WTC11 (cell line): ENCODE measurements around the gene ELN. TPM values are rescaled to one million over a fixed set of nuclear protein-coding genes. Genes with fewer than 3 reads are reported as not detected.

Experiments
- ATAC-seq: fragments of 200-7000 bp; cut with Tn5 transposase; 2 replicates; pipeline ENCODE4 v1.10.0; 2021; ENCODE audit warnings: mild to moderate bottlenecking, moderate library complexity
- CTCF ChIA-PET: fragments of 300-600 bp; sonication (Branson Sonifier 250); formaldehyde crosslinking; loops from one replicate; lab custom pipeline; 2021; ENCODE audit warnings: antibody characterized with exemption; lab: Charles Lee
- POLR2A ChIA-PET: fragments of 350-600 bp; sonication (Branson Sonifier 250); formaldehyde crosslinking; loops from one replicate; lab custom pipeline; 2021; ENCODE audit warnings: antibody characterized with exemption; lab: Charles Lee
- DNase-seq: peaks from one replicate; pipeline ENCODE4 v3.0.0; 2021; ENCODE audit warnings: low spot score
- H3K27ac Mint-ChIP-seq: 2 replicates; pipeline ENCODE4 v1.8.0; 2021; ENCODE audit warnings: mixed read lengths
- H3K27me3 Mint-ChIP-seq: 2 replicates; pipeline ENCODE4 v1.8.0; 2021; ENCODE audit warnings: low read depth, mild to moderate bottlenecking, moderate library complexity, mixed read lengths
- H3K36me3 Mint-ChIP-seq: 2 replicates; pipeline ENCODE4 v1.8.0; 2021; ENCODE audit warnings: mixed read lengths
- H3K4me1 Mint-ChIP-seq: 2 replicates; pipeline ENCODE4 v1.8.0; 2022; ENCODE audit warnings: mixed read lengths
- H3K4me3 Mint-ChIP-seq: 2 replicates; pipeline ENCODE4 v1.8.0; 2021; ENCODE audit warnings: mild to moderate bottlenecking, moderate library complexity, mixed read lengths
- H3K9me3 Mint-ChIP-seq: 2 replicates; pipeline ENCODE4 v1.8.0; 2021; ENCODE audit warnings: mixed read lengths
- CBFB ChIP-seq: sonication (generic); formaldehyde crosslinking; IDR thresholded peaks from 2 replicates; pipeline ENCODE4 v1.8.1; 2022; ENCODE audit warnings: mild to moderate bottlenecking, low read depth, missing genetic modification reagents
- CREM ChIP-seq: sonication (generic); formaldehyde crosslinking; IDR thresholded peaks from 2 replicates; pipeline ENCODE4 v1.8.1; 2022; ENCODE audit warnings: mild to moderate bottlenecking, missing genetic modification reagents, moderate library complexity
- CTCF ChIP-seq: fragments of 200-600 bp; IDR thresholded peaks from 2 replicates; pipeline ENCODE4 v1.8.0; 2022; ENCODE audit warnings: antibody characterized with exemption
- ELF4 ChIP-seq: sonication (generic); formaldehyde crosslinking; IDR thresholded peaks from 2 replicates; pipeline ENCODE4 v1.8.1; 2022; ENCODE audit warnings: low read depth, mild to moderate bottlenecking, moderate library complexity, missing genetic modification reagents
- EMX1 ChIP-seq: fragments of 250-450 bp; sonication (Bioruptor Pico); IDR thresholded peaks from 2 replicates; pipeline ENCODE4 v1.8.0; 2021; ENCODE audit warnings: mild to moderate bottlenecking
- ETV6 ChIP-seq: sonication (generic); formaldehyde crosslinking; IDR thresholded peaks from 2 replicates; pipeline ENCODE4 v1.8.1; 2022; ENCODE audit warnings: mild to moderate bottlenecking, missing genetic modification reagents
- MXD4 ChIP-seq: fragments of 250-450 bp; sonication (Bioruptor Pico); IDR thresholded peaks from 2 replicates; pipeline ENCODE4 v1.8.0; 2021; ENCODE audit warnings: mild to moderate bottlenecking, moderate library complexity, borderline replicate concordance
- NFYB ChIP-seq: sonication (generic); formaldehyde crosslinking; conservative IDR thresholded peaks from 2 replicates; pipeline ENCODE4 v1.8.0; 2022; ENCODE audit warnings: low read depth, missing genetic modification reagents
- RELA ChIP-seq: sonication (generic); formaldehyde crosslinking; IDR thresholded peaks from 2 replicates; pipeline ENCODE4 v1.8.1; 2022; ENCODE audit warnings: missing genetic modification reagents, mild to moderate bottlenecking, borderline replicate concordance
- SOX15 ChIP-seq: fragments of 250-450 bp; sonication (Bioruptor Pico); IDR thresholded peaks from 2 replicates; pipeline ENCODE4 v1.9.0; 2021; ENCODE audit warnings: mild to moderate bottlenecking
- TEAD4 ChIP-seq: sonication (generic); formaldehyde crosslinking; IDR thresholded peaks from 2 replicates; pipeline ENCODE4 v1.8.0; 2022; ENCODE audit warnings: mild to moderate bottlenecking, missing genetic modification reagents
- ZBTB43 ChIP-seq: sonication (generic); formaldehyde crosslinking; IDR thresholded peaks from 2 replicates; pipeline ENCODE4 v1.8.1; 2023; ENCODE audit warnings: mild to moderate bottlenecking, missing genetic modification reagents
- ZNF281 ChIP-seq: sonication (generic); formaldehyde crosslinking; IDR thresholded peaks from 2 replicates; pipeline ENCODE4 v1.8.0; 2023; ENCODE audit warnings: mild to moderate bottlenecking, missing genetic modification reagents
- ZNF317 ChIP-seq: sonication (generic); formaldehyde crosslinking; IDR thresholded peaks from 2 replicates; pipeline ENCODE4 v1.8.1; 2023; ENCODE audit warnings: low read depth, mild to moderate bottlenecking, moderate library complexity, missing genetic modification reagents, borderline replicate concordance
- ZNF423 ChIP-seq: fragments of 250-450 bp; sonication (Bioruptor Pico); IDR thresholded peaks from 2 replicates; pipeline ENCODE4 v2.1.2; 2022; ENCODE audit warnings: mild to moderate bottlenecking, moderate library complexity
- ZNF532 ChIP-seq: fragments of 250-450 bp; sonication (Bioruptor Pico); IDR thresholded peaks from 2 replicates; pipeline ENCODE4 v1.9.0; 2021; ENCODE audit warnings: mild to moderate bottlenecking, borderline replicate concordance
- total RNA-seq: library from RNA; stranded (reverse); gene quantifications from 3 replicates; pipeline ENCODE4 v1.2.3, GENCODE V29; 2021
- TF ChIP-seq, protein P1 (sequence below): fragments of 250-450 bp; sonication (Bioruptor Pico); IDR thresholded peaks from 2 replicates; pipeline ENCODE4 v1.9.0; 2021; ENCODE audit warnings: mild to moderate bottlenecking
- TF ChIP-seq, protein P2 (sequence below): sonication (generic); formaldehyde crosslinking; IDR thresholded peaks from 2 replicates; pipeline ENCODE4 v1.8.1; 2023; ENCODE audit warnings: mild to moderate bottlenecking, moderate library complexity, missing genetic modification reagents

The ELN gene
- total RNA-seq, 1 experiment from 2014 or later: 3.3 TPM

DNA sequence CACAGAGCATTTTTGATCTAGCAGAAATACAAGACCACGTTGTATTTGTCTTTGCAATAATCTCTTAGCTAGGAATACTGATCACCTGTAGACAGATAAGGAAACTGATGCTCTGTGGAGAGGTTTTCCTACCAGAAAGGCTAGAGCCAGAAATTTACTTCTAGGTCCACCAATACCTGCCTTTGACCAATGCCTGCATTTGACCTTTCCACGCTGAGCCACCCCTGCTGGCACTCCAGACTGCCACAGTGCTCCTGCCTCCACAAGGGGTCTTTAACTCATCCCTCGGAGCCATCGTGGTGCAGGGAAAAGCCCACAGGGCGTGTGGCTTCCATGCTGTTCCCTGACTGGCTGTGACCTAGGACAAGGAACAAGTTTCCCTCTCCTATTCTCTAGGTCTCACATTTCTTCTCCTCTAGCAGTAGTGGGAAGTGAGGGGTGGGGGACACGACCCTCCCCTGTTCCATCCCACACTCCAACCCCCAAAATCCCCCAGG, 1.5 kb upstream of the ELN start:
- CTCF ChIA-PET: interaction anchor here (0.6 to 5.1 kb wide), 68 partner anchors 8 to 550 kb away, joined by 3 to 122 read pairs (median 6); partner anchors contain the start of gene LIMK1
- POLR2A ChIA-PET: interaction anchor here (0.5 to 1.0 kb wide), 2 partner anchors 46 to 113 kb away, joined by 3 to 4 read pairs; no protein-coding TSS in a partner anchor
- no peak overlapping the region for H3K27ac Mint-ChIP-seq
- H3K4me1 Mint-ChIP-seq: peaks cover 33% of the 10 kb centered on the region
- no peak for TF ChIP-seq RELA (CRISPR knock-in tag)
- TF ChIP-seq ZBTB43 (CRISPR knock-in tag): 0 out of 2 replicates have a peak, but pooled peaks have one; percentile 1
- DNase-seq: no peak
- H3K9me3 Mint-ChIP-seq: no peaks in the 10 kb centered on the region
- H3K36me3 Mint-ChIP-seq: no peaks in the 10 kb centered on the region
- peaks cover 10% of the 10 kb centered on the region for H3K27me3 Mint-ChIP-seq
- peak; percentile 2; the same call in 1 of the 2 replicates for ATAC-seq
- no peak overlapping the region for H3K4me3 Mint-ChIP-seq

DNA sequence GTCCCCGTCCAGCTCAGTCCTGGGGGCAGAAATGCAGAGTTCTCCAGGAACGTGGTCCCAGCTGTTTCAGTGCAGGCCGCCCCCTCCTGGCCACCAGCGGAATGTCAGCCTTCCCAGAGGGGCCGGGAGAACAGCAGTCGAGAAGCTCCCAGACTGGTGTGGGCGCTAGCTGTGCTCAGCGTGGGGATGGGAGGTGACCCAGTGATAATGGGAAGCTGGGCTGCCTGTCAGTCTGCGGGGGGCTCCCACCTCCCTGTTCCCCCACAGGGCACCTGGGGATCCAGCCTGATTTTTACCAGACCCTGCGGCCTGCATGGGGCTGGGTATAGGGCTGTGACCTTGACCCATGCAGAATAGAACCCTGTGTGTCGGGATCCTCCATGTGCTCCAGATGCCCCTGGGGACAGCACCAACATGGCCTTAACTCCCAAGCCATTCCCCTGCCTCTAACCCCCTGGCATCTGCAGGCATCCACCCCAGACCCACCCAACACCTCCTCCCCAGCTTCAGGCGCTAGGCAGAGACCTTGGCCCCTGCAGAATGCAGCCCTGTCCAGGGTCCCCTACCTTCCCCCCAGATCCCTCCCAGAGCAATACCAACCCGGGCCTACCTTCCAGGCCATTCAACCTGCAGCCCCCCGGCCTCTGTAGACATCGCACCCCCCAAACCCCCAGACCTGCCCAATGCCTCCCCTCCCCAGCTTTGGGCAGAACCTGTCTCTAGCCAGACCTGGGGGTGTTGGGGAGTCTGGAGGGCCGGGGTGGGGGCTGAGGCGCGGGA, 880 bp upstream of the ELN start:
- peak; percentile 90 for DNase-seq
- CTCF ChIA-PET: interaction anchor here (0.5 to 5.1 kb wide), 84 partner anchors 9 to 1608 kb away, joined by 3 to 122 read pairs (median 5); partner anchors contain the start of genes CLDN3, LIMK1, METTL27 and TMEM270
- TF ChIP-seq NFYB (CRISPR knock-in tag) (no peak), SOX15 (CRISPR knock-in tag) (no peak), EMX1 (CRISPR knock-in tag) (no peak), ZBTB43 (CRISPR knock-in tag) (0 out of 2 replicates have a peak, but pooled peaks have one; percentile 43), ZNF317 (CRISPR knock-in tag) (peak; percentile 94), MXD4 (CRISPR knock-in tag) (no peak), ELF4 (no peak), ZNF281 (no peak), ETV6 (CRISPR knock-in tag) (no peak), CREM (no peak), ZNF423 (CRISPR knock-in tag) (no peak), ZNF532 (no peak), CTCF (peak; percentile 90), CBFB (CRISPR knock-in tag) (no peak), TEAD4 (CRISPR knock-in tag) (no peak)
- TF ChIP-seq, protein P1, sequence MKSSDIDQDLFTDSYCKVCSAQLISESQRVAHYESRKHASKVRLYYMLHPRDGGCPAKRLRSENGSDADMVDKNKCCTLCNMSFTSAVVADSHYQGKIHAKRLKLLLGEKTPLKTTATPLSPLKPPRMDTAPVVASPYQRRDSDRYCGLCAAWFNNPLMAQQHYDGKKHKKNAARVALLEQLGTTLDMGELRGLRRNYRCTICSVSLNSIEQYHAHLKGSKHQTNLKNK (CRISPR knock-in tag): no peak
- TF ChIP-seq, protein P2, sequence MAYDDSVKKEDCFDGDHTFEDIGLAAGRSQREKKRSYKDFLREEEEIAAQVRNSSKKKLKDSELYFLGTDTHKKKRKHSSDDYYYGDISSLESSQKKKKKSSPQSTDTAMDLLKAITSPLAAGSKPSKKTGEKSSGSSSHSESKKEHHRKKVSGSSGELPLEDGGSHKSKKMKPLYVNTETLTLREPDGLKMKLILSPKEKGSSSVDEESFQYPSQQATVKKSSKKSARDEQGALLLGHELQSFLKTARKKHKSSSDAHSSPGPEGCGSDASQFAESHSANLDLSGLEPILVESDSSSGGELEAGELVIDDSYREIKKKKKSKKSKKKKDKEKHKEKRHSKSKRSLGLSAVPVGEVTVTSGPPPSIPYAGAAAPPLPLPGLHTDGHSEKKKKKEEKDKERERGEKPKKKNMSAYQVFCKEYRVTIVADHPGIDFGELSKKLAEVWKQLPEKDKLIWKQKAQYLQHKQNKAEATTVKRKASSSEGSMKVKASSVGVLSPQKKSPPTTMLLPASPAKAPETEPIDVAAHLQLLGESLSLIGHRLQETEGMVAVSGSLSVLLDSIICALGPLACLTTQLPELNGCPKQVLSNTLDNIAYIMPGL (CRISPR knock-in tag): peak; percentile 31; the same call in 1 of the 2 replicates

More for the DNA sequence above, 880 bp upstream of the ELN start:
- ATAC-seq: peak; percentile 73
- Mint-ChIP-seq H3K36me3 (no peaks in the 10 kb centered on the region), H3K9me3 (no peaks in the 10 kb centered on the region), H3K27ac (no peak overlapping the region), H3K4me3 (no peak overlapping the region), H3K27me3 (peaks cover 10% of the 10 kb centered on the region), H3K4me1 (peaks cover 37% of the 10 kb centered on the region)
- POLR2A ChIA-PET: interaction anchor here (0.5 to 1.9 kb wide), 3 partner anchors 11 to 112 kb away, joined by 3 to 6 read pairs (median 4); no protein-coding TSS in a partner anchor
